Stimulated activated CD4-positive, alpha-beta T cell treated with anti-CD3 and anti-CD28 coated beads, Interleukin-12 subunit alpha, Interleukin-12 subunit beta, amount 100 ng/mL, for 48 hours (primary cell): ENCODE results near the gene ADNP.
"Not testable (repeated sequence)": the region's sequence is repeated elsewhere in the genome, so short reads cannot be mapped to it uniquely, and the experiment has no call there.

Source experiments
- DNase-seq, 3 donors: peaks; one replicate each; pipeline ENCODE4 v3.0.0-alpha.2; 2020; ENCODE audit warnings: low read depth in 2 of 3, low spot score in 1 of 3

The ADNP gene

DNA sequence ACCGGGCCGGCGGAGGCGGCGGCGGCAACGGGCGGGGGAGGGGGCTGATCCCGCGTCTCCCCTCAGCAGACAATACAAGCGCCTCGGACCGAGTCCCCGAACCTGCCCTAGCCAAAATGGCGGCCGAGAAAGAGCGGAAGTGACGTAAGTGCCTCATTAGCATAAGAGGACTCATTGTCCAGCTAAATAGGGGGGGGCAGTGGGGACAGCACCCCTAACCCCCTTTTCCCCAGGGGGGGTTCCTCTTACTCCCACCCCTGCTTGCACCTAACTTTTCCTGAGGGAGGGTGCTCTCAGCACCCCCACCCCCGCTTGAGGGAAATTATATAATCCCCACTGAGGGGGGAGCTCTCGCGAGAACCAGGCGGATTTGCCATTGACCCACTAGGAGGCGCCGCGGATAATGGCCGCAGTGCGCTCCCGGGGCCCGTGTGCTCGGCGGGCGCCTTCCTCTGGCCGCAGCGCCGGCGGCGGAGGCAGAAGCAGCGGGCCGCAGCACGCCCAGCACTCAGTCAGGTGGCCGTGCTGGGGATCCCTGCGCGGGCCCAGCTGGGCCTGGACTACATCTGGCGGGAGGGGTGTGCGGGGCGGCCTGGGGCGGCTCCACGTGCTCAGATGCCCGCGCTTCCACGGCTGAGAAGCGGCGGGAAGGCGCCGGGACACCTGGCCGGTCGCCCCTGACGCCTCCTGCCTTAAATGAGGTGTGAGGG lies at the start of gene ADNP:
Gene ADNP, minus strand, starts transcription at position 132 of the 710 bp plus-strand sequence. CDS start 27,441 bp downstream, outside the sequence.
- peak; percentile 77 to 85 (median 81) for DNase-seq

DNA sequence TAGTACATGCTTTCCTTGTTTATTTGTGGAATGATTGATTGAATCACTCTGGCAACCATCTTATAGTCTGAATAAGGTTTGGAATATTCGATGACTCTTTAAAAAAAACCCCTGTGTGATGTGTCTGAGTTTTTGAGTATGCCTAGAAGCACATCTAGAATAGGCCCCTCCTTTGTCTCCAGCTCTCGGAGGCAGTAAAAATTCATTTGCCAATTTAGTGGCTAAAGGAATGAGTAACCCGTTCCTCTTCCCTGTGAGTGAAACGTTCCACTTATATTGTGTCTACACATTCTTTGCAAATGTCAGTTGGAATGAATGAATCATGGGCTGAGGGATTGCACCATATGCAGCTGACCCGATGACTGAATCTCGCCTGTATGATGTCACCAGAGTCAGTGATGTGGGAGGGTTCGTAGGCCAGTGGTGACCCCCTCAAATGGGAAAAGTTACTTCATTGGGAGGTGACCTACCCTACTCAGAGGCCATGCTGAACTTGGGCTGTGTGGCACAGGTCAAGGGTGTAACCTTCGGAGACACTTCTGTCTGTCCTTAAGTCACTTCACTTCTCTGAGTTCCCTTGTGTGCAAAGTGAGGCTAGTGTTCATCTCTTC lies 48.9 kb upstream of the ADNP start:
- DNase-seq, result peak in 2 of 3 donors; percentile 19 to 51

DNA sequence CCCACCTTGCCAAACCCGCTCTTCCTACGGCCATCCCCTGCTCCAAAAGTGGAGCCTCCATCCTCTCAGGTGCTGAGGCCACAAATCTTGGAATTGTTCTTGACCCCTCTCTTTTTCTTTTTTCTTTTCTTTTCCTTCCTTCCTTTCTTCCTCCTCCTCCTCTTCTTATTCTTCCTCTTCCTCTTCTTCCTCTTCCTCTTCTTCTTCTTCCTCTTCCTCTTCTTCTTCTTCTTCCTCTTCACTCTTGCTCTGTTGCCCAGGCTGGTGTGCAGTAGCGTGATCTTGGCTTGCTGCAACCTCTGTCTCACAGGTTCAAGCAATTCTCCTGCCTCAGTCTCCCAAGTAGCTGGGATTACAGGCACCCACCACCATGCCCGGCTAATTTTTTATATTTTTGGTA lies 47.3 kb upstream of the ADNP start:
- not testable (repeated sequence) for DNase-seq

- DNase-seq, result no peak
Observed at GRCh38 chr20:50977066-50978021, 46.1 kb upstream of the ADNP start.

- DNase-seq, result no peak
Observed at GRCh38 chr20:50975701-50976330, 44.6 kb upstream of the ADNP start.

- DNase-seq, result no peak
Observed at GRCh38 chr20:50969912-50970311, 38.7 kb upstream of the ADNP start.

- no peak for DNase-seq
Observed at GRCh38 chr20:50969435-50969834, 38.2 kb upstream of the ADNP start.

DNA sequence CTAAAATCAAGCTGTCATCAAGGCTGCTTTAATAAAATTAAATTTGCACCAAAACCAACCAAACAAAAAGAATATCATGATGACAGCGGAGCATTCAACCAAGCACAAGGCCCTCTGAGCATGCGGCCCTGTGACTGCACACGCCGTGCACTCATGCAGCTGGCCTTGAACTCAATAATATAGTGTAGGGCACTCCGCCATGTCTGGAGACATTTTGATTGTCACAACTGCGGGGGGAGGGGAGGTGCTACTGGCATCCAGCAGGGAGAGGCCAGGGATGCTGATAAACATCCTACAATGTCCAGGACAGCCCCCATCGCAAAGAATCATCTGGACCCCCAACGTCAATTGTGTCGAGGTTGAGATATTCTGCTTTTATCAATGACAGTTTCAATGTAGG lies 37.1 kb upstream of the ADNP start:
- no peak for DNase-seq

DNA sequence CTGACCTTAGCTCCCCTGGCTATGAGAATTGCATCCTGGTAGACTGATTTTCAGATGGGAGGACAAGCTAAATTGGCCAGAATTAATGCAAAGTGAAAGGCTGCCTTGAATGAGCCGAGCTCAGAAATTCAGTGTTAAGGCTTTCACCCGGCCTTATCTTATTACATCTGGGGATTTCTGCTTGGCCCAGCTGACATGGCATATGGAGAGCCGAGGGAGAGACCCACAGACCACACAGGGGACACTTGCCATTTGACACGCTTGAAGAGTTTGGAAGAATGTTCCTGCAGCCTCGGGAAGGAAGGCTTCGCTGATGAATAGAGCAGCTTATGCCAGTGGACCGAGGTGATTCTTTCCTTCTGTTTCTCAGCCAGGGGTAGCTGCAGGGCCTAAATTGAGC lies 36.3 kb upstream of the ADNP start:
- DNase-seq, result no peak

GRCh38 chr20:50959543-50960126 lies 28.4 kb upstream of the ADNP start:
- no peak for DNase-seq

- DNase-seq, result peak in 2 of 3 donors; percentile 66 to 76
Observed at GRCh38 chr20:50958615-50959542, 27.6 kb upstream of the ADNP start, which contains the start of gene MOCS3. Gene MOCS3, plus strand, starts transcription at chr20:50958818. Its CDS starts 25 bp downstream, at chr20:50958843.

GRCh38 chr20:50957798-50958614 lies 26.8 kb upstream of the ADNP start, which contains the start of gene DPM1:
Gene DPM1, minus strand, starts transcription at chr20:50958532. Its CDS starts 9 bp downstream, at chr20:50958523.
- DNase-seq, result peak; percentile 75 to 90 (median 82)

DNA sequence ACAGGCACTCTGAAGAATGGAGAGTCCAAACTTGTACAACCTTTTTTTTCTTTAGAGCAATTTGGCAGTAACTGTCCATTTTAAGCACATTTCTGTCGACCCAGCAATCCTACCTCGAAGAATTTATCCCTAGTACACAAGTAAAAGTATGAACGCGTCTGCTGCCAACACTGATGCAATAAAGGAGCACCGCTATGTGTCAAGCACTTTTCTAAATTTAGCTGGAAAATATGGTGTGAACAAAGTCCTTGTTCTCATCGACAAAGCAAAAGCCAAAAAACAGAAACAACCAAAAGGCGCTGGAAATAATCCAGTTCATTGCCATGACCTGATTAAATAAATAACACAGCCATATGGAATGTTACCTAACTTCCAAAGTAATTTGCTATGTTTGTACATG lies 26.0 kb upstream of the ADNP start:
- DNase-seq, result no peak

- no peak for DNase-seq
Observed at GRCh38 chr20:50953821-50954220, 22.6 kb upstream of the ADNP start.

DNA sequence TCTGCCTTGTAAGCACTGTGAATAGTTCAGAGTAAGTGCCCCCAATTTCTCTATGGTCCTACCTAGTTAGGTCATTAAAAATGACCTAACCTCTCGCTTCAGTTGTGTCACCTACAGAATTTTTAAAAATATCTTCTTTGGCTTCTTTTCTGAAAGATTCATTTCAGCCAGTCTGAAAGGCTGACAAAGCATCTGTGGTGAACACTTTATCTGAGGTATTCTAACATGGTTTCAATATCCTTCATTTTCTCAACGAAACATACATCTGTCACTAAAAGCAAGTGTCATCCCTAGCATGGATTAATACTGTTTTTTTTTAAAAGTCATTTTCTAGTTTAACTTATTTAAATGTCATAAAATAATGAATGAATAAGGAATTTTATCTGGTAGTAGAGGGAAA lies 22.0 kb upstream of the ADNP start:
- DNase-seq, result no peak

DNA sequence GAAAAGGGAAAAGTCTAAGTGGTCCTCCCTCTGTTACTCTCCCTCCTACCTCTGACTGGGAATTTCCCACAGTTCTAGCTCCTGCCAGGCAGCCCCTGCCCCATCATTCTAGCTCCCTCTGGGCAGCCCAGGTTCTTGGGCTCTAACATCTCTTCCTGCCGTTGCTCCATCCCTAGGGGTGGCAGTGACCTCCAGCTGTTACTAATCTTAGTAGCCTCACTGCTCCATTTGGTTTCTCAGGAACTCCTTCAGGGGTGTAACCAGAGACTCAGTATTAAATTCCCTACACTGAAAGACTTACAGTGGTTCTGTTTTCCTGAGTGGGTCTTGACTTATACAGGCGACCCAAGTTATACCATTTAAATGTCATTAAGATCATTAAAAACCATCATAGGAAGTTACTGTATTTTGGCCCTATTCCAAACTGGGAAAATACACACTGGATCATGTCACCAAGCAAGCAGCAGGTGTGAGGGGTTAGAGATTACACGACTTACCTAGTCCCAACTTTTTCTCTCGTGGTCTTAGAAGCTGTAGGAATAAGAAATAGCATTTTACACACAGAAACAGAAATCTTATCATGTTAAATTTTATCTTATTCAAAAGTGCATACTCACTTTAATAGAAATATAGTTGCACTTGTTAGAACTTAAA lies 17.0 kb upstream of the ADNP start:
- DNase-seq, result no peak

GRCh38 chr20:50943069-50943468 lies 11.8 kb upstream of the ADNP start:
- no peak for DNase-seq

GRCh38 chr20:50933589-50933988 lies 2.4 kb upstream of the ADNP start:
- no peak for DNase-seq
